HCT116 (cell line): ENCODE measurements around the gene TRIM69.

Experiments used
- ELF1 ChIP-seq: IDR thresholded peaks from 2 replicates; pipeline ENCODE4 v1.6.1; 2012; ENCODE audit warnings: low read depth, borderline replicate concordance
- POLR2AphosphoS5 ChIP-seq: IDR thresholded peaks from 2 replicates; pipeline ENCODE4 v1.6.1; 2011; ENCODE audit warnings: mild to moderate bottlenecking, low read depth, low read length, moderate library complexity
- SIN3A ChIP-seq: IDR thresholded peaks from 2 replicates; pipeline ENCODE4 v1.6.1; 2012; ENCODE audit warnings: low read depth

DNA sequence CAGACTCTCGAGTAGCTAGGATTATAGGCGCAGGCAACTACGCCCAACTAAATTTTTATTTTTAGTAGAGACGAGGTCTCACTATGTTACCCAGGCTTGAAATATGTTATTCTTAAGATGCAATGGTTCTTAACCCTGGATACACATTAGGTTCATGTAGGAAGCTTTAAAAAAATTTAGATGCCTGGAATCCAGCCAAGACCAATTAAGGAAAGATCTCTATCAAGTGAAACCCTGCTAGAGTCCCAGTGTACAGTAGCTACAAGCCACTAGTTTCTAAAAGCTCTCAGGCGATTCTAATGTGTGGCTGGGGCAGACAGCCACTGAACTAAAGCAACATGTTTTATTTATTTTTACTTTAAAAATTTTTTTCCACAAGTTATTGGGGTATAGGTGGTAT, 33.2 kb downstream of the TRIM69 start:
- TF ChIP-seq ELF1 = no peak
- no peak for TF ChIP-seq POLR2AphosphoS5
- TF ChIP-seq SIN3A = no peak
